GM19372 (cell line): ENCODE measurements around the gene DVL2.

Source experiments
- ATAC-seq: cut with Tn5 transposase; IDR thresholded peaks from one replicate; pipeline ENCODE4 v1.9.1; 2021; ENCODE audit warnings: mild to moderate bottlenecking, low read depth, moderate library complexity; ENCODE audit not compliant: unreplicated experiment

The DVL2 gene

GRCh38 chr17:7221278-7222092 is 12.8 kb downstream of the DVL2 start:
- ATAC-seq: no peak

GRCh38 chr17:7220593-7221277 is 13.6 kb downstream of the DVL2 start:
- ATAC-seq: no peak

GRCh38 chr17:7219812-7220592 is 14.3 kb downstream of the DVL2 start, which contains the start of the genes ACADVL and DLG4:
TSS of gene ACADVL (plus strand) at chr17:7219938. CDS start at chr17:7219985, 47 bp downstream.
TSS of gene DLG4 (minus strand) at chr17:7219836.
- peak; percentile 72 for ATAC-seq

GRCh38 chr17:7219229-7219811 is 15.0 kb downstream of the DVL2 start:
- ATAC-seq: no peak

GRCh38 chr17:7218758-7219157 is 15.6 kb downstream of the DVL2 start:
- no peak for ATAC-seq

- ATAC-seq: no peak
These were observed 16.2 kb downstream of the DVL2 start for GRCh38 chr17:7218166-7218565.

- no peak for ATAC-seq
These were observed 17.0 kb downstream of the DVL2 start for GRCh38 chr17:7217113-7217987.

- no peak for ATAC-seq
These were observed 17.8 kb downstream of the DVL2 start for GRCh38 chr17:7216242-7217112.

GRCh38 chr17:7215652-7216180 is 18.6 kb downstream of the DVL2 start:
- ATAC-seq: no peak

- ATAC-seq: no peak
These were observed 19.1 kb downstream of the DVL2 start for GRCh38 chr17:7215136-7215638.

- ATAC-seq: peak; percentile 73
These were observed 19.8 kb downstream of the DVL2 start for GRCh38 chr17:7214300-7215135.

- no peak for ATAC-seq
These were observed 20.4 kb downstream of the DVL2 start for GRCh38 chr17:7213895-7214299.

GRCh38 chr17:7211491-7212273 is 22.6 kb downstream of the DVL2 start:
- no peak for ATAC-seq

- no peak for ATAC-seq
These were observed 25.4 kb downstream of the DVL2 start for GRCh38 chr17:7208754-7209460.

GRCh38 chr17:7208027-7208571 is 26.2 kb downstream of the DVL2 start:
- ATAC-seq: no peak
